K562 treated with DMSO at 1 percent for 48 hours (cell line): ENCODE data around the gene AKAP11. TPM values are rescaled to one million over a fixed set of nuclear protein-coding genes. Genes with fewer than 3 reads are reported as not detected.

Experiments
- total RNA-seq: library from RNA; unstranded; fragments of 300-600 nt; gene quantifications from 2 replicates; pipeline ENCODE4 v1.2.3, GENCODE V29; 2022; ENCODE audit warnings: low replicate concordance; ENCODE audit errors: extremely low read depth

The AKAP11 gene, protein sequence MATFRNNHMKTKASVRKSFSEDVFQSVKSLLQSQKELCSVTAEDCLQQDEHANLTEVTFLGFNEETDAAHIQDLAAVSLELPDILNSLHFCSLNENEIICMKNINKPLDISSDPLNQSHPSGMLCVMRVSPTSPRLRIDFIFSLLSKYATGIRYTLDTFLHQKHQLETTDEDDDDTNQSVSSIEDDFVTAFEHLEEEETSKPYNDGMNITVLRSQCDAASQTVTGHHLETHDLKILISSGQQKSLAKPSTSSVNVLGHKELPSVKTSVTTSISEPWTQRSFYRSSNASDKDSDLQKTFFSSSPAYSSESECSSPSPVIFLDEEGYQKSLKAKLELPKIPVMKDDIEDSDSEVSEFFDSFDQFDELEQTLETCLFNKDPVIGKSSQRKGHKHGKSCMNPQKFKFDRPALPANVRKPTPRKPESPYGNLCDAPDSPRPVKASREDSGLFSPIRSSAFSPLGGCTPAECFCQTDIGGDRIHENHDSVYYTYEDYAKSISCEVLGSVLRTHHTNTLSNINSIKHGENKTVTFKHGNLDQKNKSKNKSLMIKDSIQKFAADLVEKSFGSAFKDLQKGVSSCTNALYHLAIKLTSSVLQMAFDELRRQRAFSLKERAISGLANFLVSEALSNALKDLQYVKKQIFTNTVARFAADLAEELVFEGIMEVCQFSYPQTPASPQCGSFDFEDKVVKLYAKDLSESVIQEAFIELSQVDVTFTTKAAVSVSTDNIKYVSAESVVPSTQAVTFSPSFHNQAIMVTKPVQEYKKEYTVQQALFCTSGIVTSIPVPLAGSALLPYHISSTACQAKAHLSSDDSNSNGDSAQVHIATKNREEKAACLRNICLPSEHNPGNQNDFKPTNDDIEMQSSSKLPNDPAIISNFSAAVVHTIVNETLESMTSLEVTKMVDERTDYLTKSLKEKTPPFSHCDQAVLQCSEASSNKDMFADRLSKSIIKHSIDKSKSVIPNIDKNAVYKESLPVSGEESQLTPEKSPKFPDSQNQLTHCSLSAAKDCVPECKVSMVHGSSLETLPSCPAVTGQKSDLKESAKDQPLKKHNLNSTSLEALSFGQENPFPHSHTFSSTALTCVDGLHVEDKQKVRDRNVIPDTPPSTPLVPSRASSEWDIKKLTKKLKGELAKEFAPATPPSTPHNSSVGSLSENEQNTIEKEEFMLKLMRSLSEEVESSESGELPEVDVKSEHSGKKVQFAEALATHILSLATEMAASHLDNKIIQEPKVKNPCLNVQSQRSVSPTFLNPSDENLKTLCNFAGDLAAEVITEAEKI (N-terminal part only)
- total RNA-seq, result not detected in 2 replicates

GRCh38 chr13:42272115-42272803 lies at the start of gene AKAP11:
AKAP11 (plus strand) TSS chr13:42272152; CDS start chr13:42286349, 14,197 bp downstream.

Other genes with a start within 250 kb of the AKAP11 start
- not detected in 2 replicates for gene DGKH, start 223.5 kb upstream of the AKAP11 start, total RNA-seq